Heart right ventricle (tissue), 16 donors: ENCODE measurements around the gene F2RL2. TPM values are rescaled to one million over a fixed set of nuclear protein-coding genes. Genes with fewer than 3 reads are reported as not detected.

Source experiments
- ATAC-seq, 8 donors: fragments of 200-7000 bp; cut with Tn5 transposase; one replicate each; pipeline ENCODE4 v1.9.1; 2020; ENCODE audit warnings: mild to moderate bottlenecking in 8 of 8, moderate library complexity in 8 of 8, moderate number of reproducible peaks in 1 of 8
- DNase-seq, 2 donors: peaks; one replicate each; pipeline ENCODE4 v3.0.0-alpha.2; 2020
- H3K27ac ChIP-seq, 10 donors: fragments of 200-600 bp; sonication (generic) in 2 of 10; one replicate each; pipeline versions ENCODE4 v1.5.0 to v1.8.0; 2020 to 2022; ENCODE audit warnings: mild to moderate bottlenecking in 3 of 10
- H3K27me3 ChIP-seq, 7 donors: fragments of 200-600 bp; one replicate each; pipeline ENCODE4 v1.8.0; 2021 to 2022; ENCODE audit warnings: mild to moderate bottlenecking in 2 of 7
- H3K36me3 ChIP-seq, 9 donors: fragments of 200-600 bp; sonication (generic) in 1 of 9; one replicate each; pipeline versions ENCODE4 v1.5.0 to v1.8.0; 2020 to 2022; ENCODE audit warnings: mild to moderate bottlenecking in 2 of 9
- H3K4me1 ChIP-seq, 9 donors: fragments of 200-600 bp; sonication (generic) in 1 of 9; one replicate each; pipeline versions ENCODE4 v1.5.0 to v1.8.0; 2020 to 2022; ENCODE audit warnings: mild to moderate bottlenecking in 4 of 9
- H3K4me3 ChIP-seq, 10 donors: fragments of 200-600 bp; sonication (generic) in 2 of 10; one replicate each; pipeline versions ENCODE4 v1.5.0 to v1.8.0; 2020 to 2022; ENCODE audit warnings: mild to moderate bottlenecking in 7 of 10, moderate library complexity in 2 of 10
- H3K9me3 ChIP-seq, 11 donors: fragments of 200-600 bp in 10 of 11; sonication (generic) in 2 of 11; one replicate each; pipeline versions ENCODE4 v1.5.0 to v1.8.0; 2013 to 2022; ENCODE audit warnings: mild to moderate bottlenecking in 2 of 11, control low read depth in 1 of 11, moderate library complexity in 1 of 11
- CTCF ChIP-seq, 9 donors: fragments of 200-600 bp; sonication (generic) in 2 of 9; IDR thresholded peaks; one replicate each; pipeline versions ENCODE4 v1.5.0 to v1.8.0; 2021 to 2022; ENCODE audit warnings: antibody characterized with exemption in 9 of 9, mild to moderate bottlenecking in 5 of 9, moderate library complexity in 1 of 9
- WGBS, 2 donors: extraction: QIAGEN DNeasy Blood & Tissue Kit; methylation state at CpG; one replicate each; pipeline ENCODE4 v1.1.7; 2013; ENCODE audit warnings: inconsistent platforms in 1 of 2; 5-methylcytosine and 5-hydroxymethylcytosine counted together
- intact Hi-C, 10 donors: fragments of 100-400 bp; cut with DNase I; formaldehyde crosslinking; loops; one replicate each; pipeline versions ENCODE4 v1.11.1 to v1.14.2; 2022
- polyA plus RNA-seq, 2 donors: library from polyadenylated mRNA; stranded (reverse); fragments of 200-250 nt; gene quantifications; one replicate each; pipeline ENCODE4 v1.2.3, GENCODE V29; 2013
- total RNA-seq, 10 donors: library from RNA; stranded (reverse); fragmentation: NEBNext Ultra II Directional in 3 of 10; extraction: Animal tissue kit (Norgen Biotek cat#: 25700) in 3 of 10; gene quantifications; one replicate each; pipeline versions ENCODE4 v1.2.1 to v1.2.4, GENCODE V29; 2021 to 2023
- donor health status: Arrhythmogenic right ventricular cardiomyopathy.
- donor health status: ischemic (EF 13 %, LVEDD 7.1; RV severe dilation, severe dysfunction).
- donor health status: healthy with polysubstance abuse.
- donor health status: DM: no; HTN: yes; CAD: no.
- donor health status: DM: no; HTN: no; CAD: no.
- donor health status: ischemic (EF 25% LVEDD 6.9; RV normal size, moderate dysfunction).
- donor health status: ischemic (EF 25% LVEDD 5.7; RV mildly dilated, moderate dysfunction).
- donor health status: healthy.
- donor health status: DM: yes; HTN: yes; CAD: no.
- donor health status: Ischemic cardiomyopathy.
- donor health status: ischemic (EF 35%, LVEDD 5.7; RV mildly dilated, moderate dysfunction).
- donor health status: nonischemic (EF 11% LVEDD 7.7; RV severe dilation, severe dysfunction).
- donor health status: DM: yes; HTN: yes; CAD: no.
- donor health status: PGD.
- donor health status: ischemic (EF 29% LVEDD 5.4; RV normal size, mild dysfunction).
- donor health status: nonischemic (EF 23%, LVEDD 6.1; RV moderate dilation, normal function).

F2RL2 gene
- total and polyA plus RNA-seq, 12 donors = 0.12 to 1.5 (median 0.38) TPM

DNA sequence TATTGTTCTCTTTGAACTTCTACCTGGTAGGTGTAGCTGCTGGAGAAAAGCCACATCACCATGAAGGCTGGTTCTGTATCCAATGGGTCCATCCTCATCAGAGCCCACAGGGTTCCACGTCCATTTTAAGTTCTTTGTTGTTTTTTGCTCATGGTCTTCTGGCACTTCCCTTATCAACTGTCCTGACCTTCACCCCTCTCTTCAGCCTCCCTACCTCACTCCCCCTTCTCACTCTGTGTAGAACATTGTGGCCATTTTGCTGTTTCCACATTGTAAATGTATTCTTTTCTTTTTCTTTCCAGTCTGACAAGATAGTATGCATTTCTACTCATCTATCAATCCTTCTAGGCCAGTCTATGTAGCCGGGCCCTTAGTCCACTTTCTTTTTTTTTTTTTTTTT lies 44.3 kb upstream of the F2RL2 start:
- 69 to 72% methylated on average over 2 of the region's 2 CpGs for WGBS, 2 donors
- Histone ChIP-seq H3K36me3 (peaks cover 0 to 84% (median 0%) of the 10 kb centered on the region in 9 donors), H3K4me3 (no peak overlapping the region), H3K27ac (no peak overlapping the region), H3K9me3 (no peaks in the 10 kb centered on the region), H3K27me3 (no peaks in the 10 kb centered on the region), H3K4me1 (no peaks in the 10 kb centered on the region)
- no peak for DNase-seq
- ATAC-seq = no peak
- no peak for TF ChIP-seq CTCF (IDR thresholded peaks at IDR 0.05)
- intact Hi-C loops = no loop called here

GRCh38 chr5:76664079-76664478 lies 40.9 kb upstream of the F2RL2 start:
- peaks cover 0 to 80% (median 0%) of the 10 kb centered on the region in 9 donors for H3K36me3 ChIP-seq
- H3K4me3 ChIP-seq = no peak overlapping the region
- intact Hi-C loops = no loop called here
- ATAC-seq (no peak), DNase-seq (no peak)
- WGBS, 2 donors = 95 to 96% methylated on average over 6 of the region's 6 CpGs
- H3K9me3 ChIP-seq = no peaks in the 10 kb centered on the region
- H3K27me3 ChIP-seq = no peaks in the 10 kb centered on the region
- peaks cover 0 to 17% (median 0%) of the 10 kb centered on the region in 9 donors for H3K4me1 ChIP-seq
- no peak overlapping the region for H3K27ac ChIP-seq
- no peak for TF ChIP-seq CTCF (IDR thresholded peaks at IDR 0.05)

- Histone ChIP-seq H3K27ac (no peak overlapping the region), H3K9me3 (no peaks in the 10 kb centered on the region), H3K36me3 (peaks cover 0 to 80% (median 0%) of the 10 kb centered on the region in 9 donors), H3K4me3 (no peak overlapping the region), H3K4me1 (peaks cover 0 to 18% (median 0%) of the 10 kb centered on the region in 9 donors), H3K27me3 (no peaks in the 10 kb centered on the region)
- intact Hi-C loops = no loop called here
- 57 to 65% methylated on average over 3 of the region's 3 CpGs for WGBS, 2 donors
- ATAC-seq (no peak), DNase-seq (no peak)
- no peak for TF ChIP-seq CTCF (IDR thresholded peaks at IDR 0.05)
Observed at GRCh38 chr5:76663573-76663972, 40.4 kb upstream of the F2RL2 start.

DNA sequence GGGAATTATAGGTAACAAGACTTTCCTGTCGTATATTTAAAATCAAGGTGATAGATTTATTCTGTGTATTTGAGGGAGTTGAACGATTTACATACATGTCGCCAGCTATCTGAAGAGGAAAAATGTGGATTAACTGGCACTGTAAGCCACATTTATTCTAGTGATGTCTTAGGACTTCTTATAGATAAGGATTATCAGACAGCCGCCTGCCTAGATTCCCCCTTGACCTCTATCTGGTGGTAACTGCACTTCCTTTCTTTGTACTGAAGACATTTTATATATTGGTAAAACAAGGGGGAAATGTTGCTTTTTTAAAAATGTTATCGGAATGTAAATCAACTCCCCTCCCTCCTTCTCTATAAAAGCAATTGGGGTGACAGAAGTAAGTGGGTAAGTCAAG lies 39.3 kb upstream of the F2RL2 start:
- intact Hi-C loops = no loop called here
- Histone ChIP-seq H3K4me3 (no peak overlapping the region), H3K9me3 (no peaks in the 10 kb centered on the region), H3K27ac (no peak overlapping the region), H3K4me1 (peaks cover 0 to 28% (median 0%) of the 10 kb centered on the region in 9 donors), H3K36me3 (peaks cover 0 to 77% (median 0%) of the 10 kb centered on the region in 9 donors), H3K27me3 (no peaks in the 10 kb centered on the region)
- no peak for TF ChIP-seq CTCF (IDR thresholded peaks at IDR 0.05)
- no peak for ATAC-seq
- WGBS, 2 donors = 89 to 95% methylated on average over 5 of the region's 5 CpGs
- no peak for DNase-seq
